HCT116 (cell line): ENCODE measurements around the gene FCAMR.

Experiments used
- FOSL1 ChIP-seq: IDR thresholded peaks from 2 replicates; pipeline ENCODE4 v1.6.1; 2012; ENCODE audit warnings: low read depth
- JUND ChIP-seq: IDR thresholded peaks from 2 replicates; pipeline ENCODE4 v1.6.1; 2012
- TF ChIP-seq, protein P1 (sequence below), 3 experiments: fragments of 200-600 bp in 1 of 3; sonication (generic) in 1 of 3; IDR thresholded peaks in 2 of 3; conservative IDR thresholded peaks in 1 of 3; 2 replicates each; pipeline ENCODE4 v1.5.1; 2012 to 2017; ENCODE audit warnings: low read depth in 2 of 3, low read length in 2 of 3, antibody characterized with exemption in 1 of 3, borderline replicate concordance in 1 of 3, control low read depth in 1 of 3, mild to moderate bottlenecking in 1 of 3, mixed read lengths in 1 of 3, mixed run types in 1 of 3, moderate library complexity in 1 of 3; ENCODE audit not compliant: insufficient read depth in 1 of 3

DNA sequence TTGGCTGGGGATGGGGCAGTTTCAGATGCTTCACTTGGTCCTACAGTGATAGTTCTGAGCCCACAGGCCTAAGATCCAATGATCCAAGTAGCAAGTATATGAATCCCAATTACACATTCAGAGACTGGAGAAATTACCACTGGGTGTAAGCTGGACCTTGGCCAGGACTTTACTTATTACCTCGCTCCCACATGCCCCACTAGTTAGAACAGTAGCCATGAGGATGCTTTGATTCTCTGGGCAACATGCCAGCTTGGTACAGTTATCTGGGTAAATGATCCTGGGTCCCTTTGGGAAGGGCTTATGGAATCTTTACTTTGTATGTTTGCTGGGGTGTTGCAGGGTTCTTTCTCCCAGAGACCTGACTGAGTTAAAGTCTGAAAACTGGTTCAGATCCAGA, 5.0 kb upstream of the FCAMR start:
- no peak for TF ChIP-seq JUND
- TF ChIP-seq, protein P1, sequence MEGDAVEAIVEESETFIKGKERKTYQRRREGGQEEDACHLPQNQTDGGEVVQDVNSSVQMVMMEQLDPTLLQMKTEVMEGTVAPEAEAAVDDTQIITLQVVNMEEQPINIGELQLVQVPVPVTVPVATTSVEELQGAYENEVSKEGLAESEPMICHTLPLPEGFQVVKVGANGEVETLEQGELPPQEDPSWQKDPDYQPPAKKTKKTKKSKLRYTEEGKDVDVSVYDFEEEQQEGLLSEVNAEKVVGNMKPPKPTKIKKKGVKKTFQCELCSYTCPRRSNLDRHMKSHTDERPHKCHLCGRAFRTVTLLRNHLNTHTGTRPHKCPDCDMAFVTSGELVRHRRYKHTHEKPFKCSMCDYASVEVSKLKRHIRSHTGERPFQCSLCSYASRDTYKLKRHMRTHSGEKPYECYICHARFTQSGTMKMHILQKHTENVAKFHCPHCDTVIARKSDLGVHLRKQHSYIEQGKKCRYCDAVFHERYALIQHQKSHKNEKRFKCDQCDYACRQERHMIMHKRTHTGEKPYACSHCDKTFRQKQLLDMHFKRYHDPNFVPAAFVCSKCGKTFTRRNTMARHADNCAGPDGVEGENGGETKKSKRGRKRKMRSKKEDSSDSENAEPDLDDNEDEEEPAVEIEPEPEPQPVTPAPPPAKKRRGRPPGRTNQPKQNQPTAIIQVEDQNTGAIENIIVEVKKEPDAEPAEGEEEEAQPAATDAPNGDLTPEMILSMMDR (IDR thresholded peaks at IDR 0.05 in 2 of 3, conservative IDR thresholded peaks at IDR 0.05 in 1 of 3; ENCODE audit: borderline replicate concordance in 1 of 3, insufficient read depth in 1 of 3, low read depth in 2 of 3, low read length in 2 of 3) = no peak
- no peak for TF ChIP-seq FOSL1
